Measurements from ENCODE around the gene NSL1.
A peak's percentile ranks its signal among the peaks of the same experiment; 100 is the strongest.

The NSL1 gene

DNA sequence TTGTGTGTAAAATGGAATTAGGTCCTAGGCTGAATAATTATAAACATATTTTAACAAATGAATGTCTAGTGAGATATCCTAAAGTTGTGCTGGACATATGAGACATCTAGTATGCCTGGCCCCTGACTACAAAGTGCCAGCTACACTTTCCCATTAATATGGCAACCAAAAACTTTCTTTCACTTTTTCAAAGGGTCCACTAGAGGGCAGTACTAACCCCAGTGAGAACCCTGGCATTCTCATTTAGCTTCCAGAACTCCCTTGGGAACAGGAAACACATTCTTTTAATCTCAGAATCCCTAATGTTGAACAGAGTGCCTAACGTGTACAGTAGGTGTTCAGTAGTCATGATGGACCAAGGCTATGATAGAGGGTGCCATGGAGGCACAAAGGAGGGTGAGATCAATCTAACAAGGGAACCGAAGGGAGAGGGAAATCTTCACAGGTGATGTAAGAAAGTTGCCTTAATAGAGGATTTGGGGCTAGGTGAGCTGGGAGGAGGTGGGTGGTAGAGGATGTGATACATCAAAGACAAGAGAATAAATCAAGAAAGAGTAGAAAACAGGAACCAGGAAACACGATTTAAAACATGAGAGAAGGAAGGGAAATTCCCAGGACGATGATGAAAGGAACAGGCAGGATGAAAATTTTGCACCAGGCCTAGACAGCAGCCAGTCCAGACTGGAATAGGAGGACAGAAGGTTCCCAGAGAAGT, 41.6 kb downstream of the NSL1 start:
- H3K4me2 ChIP-seq (ENCODE audit: low read depth, low read length, poor library complexity, severe bottlenecking): peak overlapping the region; percentile 9
- TF ChIP-seq, protein P1, sequence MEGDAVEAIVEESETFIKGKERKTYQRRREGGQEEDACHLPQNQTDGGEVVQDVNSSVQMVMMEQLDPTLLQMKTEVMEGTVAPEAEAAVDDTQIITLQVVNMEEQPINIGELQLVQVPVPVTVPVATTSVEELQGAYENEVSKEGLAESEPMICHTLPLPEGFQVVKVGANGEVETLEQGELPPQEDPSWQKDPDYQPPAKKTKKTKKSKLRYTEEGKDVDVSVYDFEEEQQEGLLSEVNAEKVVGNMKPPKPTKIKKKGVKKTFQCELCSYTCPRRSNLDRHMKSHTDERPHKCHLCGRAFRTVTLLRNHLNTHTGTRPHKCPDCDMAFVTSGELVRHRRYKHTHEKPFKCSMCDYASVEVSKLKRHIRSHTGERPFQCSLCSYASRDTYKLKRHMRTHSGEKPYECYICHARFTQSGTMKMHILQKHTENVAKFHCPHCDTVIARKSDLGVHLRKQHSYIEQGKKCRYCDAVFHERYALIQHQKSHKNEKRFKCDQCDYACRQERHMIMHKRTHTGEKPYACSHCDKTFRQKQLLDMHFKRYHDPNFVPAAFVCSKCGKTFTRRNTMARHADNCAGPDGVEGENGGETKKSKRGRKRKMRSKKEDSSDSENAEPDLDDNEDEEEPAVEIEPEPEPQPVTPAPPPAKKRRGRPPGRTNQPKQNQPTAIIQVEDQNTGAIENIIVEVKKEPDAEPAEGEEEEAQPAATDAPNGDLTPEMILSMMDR (IDR thresholded peaks at IDR 0.05; ENCODE audit: insufficient read depth, low read length, poor library complexity, severe bottlenecking): peak; percentile 88
- no peak for TF ChIP-seq EZH2phosphoT487 (conservative IDR thresholded peaks at IDR 0.05; ENCODE audit: low read length)
- H3F3A ChIP-seq (ENCODE audit: insufficient read depth): peaks cover 14% of the 10 kb centered on the region; the same call in 1 of the 2 replicates
- H3K27ac ChIP-seq (ENCODE audit: low read depth, low read length): 0 out of 2 replicates have a peak overlapping the region, but pooled peaks have one; percentile 2
- no peaks in the 10 kb centered on the region for H3K9me2 ChIP-seq (replicated peaks; ENCODE audit: insufficient read depth, low read length)
- H3K27me3 ChIP-seq (ENCODE audit: low read length): no peaks in the 10 kb centered on the region
- no peaks in the 10 kb centered on the region for H3K9me3 ChIP-seq (ENCODE audit: insufficient read depth, low read length)
- no peak overlapping the region for H3K4me3 ChIP-seq (ENCODE audit: insufficient read depth, low read length, poor library complexity, severe bottlenecking)
- H3K36me3 ChIP-seq (ENCODE audit: low read length): no peaks in the 10 kb centered on the region
- H3K9ac ChIP-seq (ENCODE audit: low read length): no peak overlapping the region
- H3K79me2 ChIP-seq (ENCODE audit: insufficient read depth, low read length): peaks cover 17% of the 10 kb centered on the region
- H4K20me1 ChIP-seq (ENCODE audit: low read depth, low read length): no peaks in the 10 kb centered on the region
- no peak overlapping the region for H2AFZ ChIP-seq (ENCODE audit: low read depth, low read length, severe bottlenecking)

DNA sequence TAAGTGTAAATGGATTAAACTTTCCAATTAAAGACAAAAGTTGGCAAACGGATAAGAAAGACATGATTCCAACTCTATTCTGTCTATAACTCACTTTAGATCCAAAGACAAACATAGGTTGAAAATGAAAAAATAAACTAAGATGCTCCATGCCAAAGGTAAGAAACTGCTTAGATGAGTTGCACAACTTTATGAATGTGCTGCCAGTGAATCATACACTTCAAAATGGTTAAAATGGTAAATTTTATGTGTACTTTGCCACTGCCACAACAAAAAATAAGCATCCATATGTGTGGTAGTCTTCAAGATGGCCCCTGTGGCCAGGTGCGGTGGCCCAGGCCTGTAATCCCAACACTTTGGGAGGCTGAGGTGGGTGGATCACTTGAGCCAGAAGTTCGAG, 45.0 kb downstream of the NSL1 start:
- H3K79me2 ChIP-seq (ENCODE audit: insufficient read depth, low read length): peaks cover 30% of the 10 kb centered on the region
- no peak overlapping the region for H2AFZ ChIP-seq (ENCODE audit: low read depth, low read length, severe bottlenecking)
- no peaks in the 10 kb centered on the region for H3K36me3 ChIP-seq (ENCODE audit: low read length)
- no peak overlapping the region for H3K9ac ChIP-seq (ENCODE audit: low read length)
- no peak overlapping the region for H3K4me3 ChIP-seq (ENCODE audit: insufficient read depth, low read length, poor library complexity, severe bottlenecking)
- peaks cover 9% of the 10 kb centered on the region; the same call in 1 of the 2 replicates for H3F3A ChIP-seq (ENCODE audit: insufficient read depth)
- H3K27me3 ChIP-seq (ENCODE audit: low read length): no peaks in the 10 kb centered on the region
- H3K4me2 ChIP-seq (ENCODE audit: low read depth, low read length, poor library complexity, severe bottlenecking): no peak overlapping the region
- no peaks in the 10 kb centered on the region for H3K9me3 ChIP-seq (ENCODE audit: insufficient read depth, low read length)
- TF ChIP-seq, protein P1 (IDR thresholded peaks at IDR 0.05; ENCODE audit: insufficient read depth, low read length, poor library complexity, severe bottlenecking): no peak
- TF ChIP-seq EZH2phosphoT487 (conservative IDR thresholded peaks at IDR 0.05; ENCODE audit: low read length): no peak
- H4K20me1 ChIP-seq (ENCODE audit: low read depth, low read length): no peaks in the 10 kb centered on the region
- H3K9me2 ChIP-seq (replicated peaks; ENCODE audit: insufficient read depth, low read length): no peaks in the 10 kb centered on the region
- no peak overlapping the region for H3K27ac ChIP-seq (ENCODE audit: low read depth, low read length)

DNA sequence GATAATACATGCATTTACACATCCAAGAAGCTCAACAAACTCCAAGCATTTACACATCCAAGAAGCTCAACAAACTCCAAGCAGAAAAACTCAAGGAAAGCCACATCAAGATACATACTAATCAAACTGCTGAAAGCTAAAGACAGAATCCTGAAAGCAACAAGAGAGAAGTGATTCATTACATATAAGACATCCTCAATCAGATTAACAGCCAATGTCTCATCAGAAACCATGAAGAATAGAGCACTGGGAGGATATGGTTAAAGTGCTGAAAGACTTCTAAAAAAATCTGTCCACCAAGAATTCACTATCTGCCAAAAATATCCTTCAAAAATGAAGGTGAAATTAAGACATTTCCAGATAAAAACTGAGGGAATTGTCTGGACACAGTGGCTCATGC, 46.3 kb downstream of the NSL1 start:
- H3K9ac ChIP-seq (ENCODE audit: low read length): no peak overlapping the region
- no peak overlapping the region for H3K4me2 ChIP-seq (ENCODE audit: low read depth, low read length, poor library complexity, severe bottlenecking)
- H3K27ac ChIP-seq (ENCODE audit: low read depth, low read length): no peak overlapping the region
- H3K27me3 ChIP-seq (ENCODE audit: low read length): no peaks in the 10 kb centered on the region
- no peak overlapping the region for H2AFZ ChIP-seq (ENCODE audit: low read depth, low read length, severe bottlenecking)
- no peaks in the 10 kb centered on the region for H3K36me3 ChIP-seq (ENCODE audit: low read length)
- H3K4me3 ChIP-seq (ENCODE audit: insufficient read depth, low read length, poor library complexity, severe bottlenecking): no peak overlapping the region
- H3K9me2 ChIP-seq (replicated peaks; ENCODE audit: insufficient read depth, low read length): no peaks in the 10 kb centered on the region
- no peaks in the 10 kb centered on the region for H3K9me3 ChIP-seq (ENCODE audit: insufficient read depth, low read length)
- peaks cover 30% of the 10 kb centered on the region for H3K79me2 ChIP-seq (ENCODE audit: insufficient read depth, low read length)
- no peaks in the 10 kb centered on the region for H4K20me1 ChIP-seq (ENCODE audit: low read depth, low read length)
- H3F3A ChIP-seq (ENCODE audit: insufficient read depth): no peaks in the 10 kb centered on the region
- TF ChIP-seq, protein P1 (IDR thresholded peaks at IDR 0.05; ENCODE audit: insufficient read depth, low read length, poor library complexity, severe bottlenecking): no peak
- TF ChIP-seq EZH2phosphoT487 (conservative IDR thresholded peaks at IDR 0.05; ENCODE audit: low read length): no peak

Measured in SU-DHL-6 (cell line).